Calu3 (cell line): Measurements from ENCODE around the gene SYNE1. TPM values are rescaled to one million over a fixed set of nuclear protein-coding genes. Genes with fewer than 3 reads are reported as not detected.

Experiments
- BruUV-seq: library from RNA; stranded (reverse); fragments of 400-500 nt; replicated peaks from 2 replicates; lab custom pipeline; 2021; lab: Mats Ljungman, UMichigan
- CTCF ChIA-PET: fragments of 300-600 bp; sonication (Branson Sonifier 250); formaldehyde crosslinking; loops from one replicate; lab custom pipeline; 2022; ENCODE audit warnings: antibody characterized with exemption; lab: Charles Lee
- DNase-seq: peaks from one replicate; pipeline ENCODE4 v3.0.0; 2022
- H3K27ac Mint-ChIP-seq: one replicate; pipeline ENCODE4 v1.8.0; 2022; ENCODE audit warnings: mixed read lengths; ENCODE audit not compliant: unreplicated experiment
- H3K27me3 Mint-ChIP-seq: one replicate; pipeline ENCODE4 v1.8.0; 2022; ENCODE audit warnings: mixed read lengths; ENCODE audit not compliant: unreplicated experiment
- H3K36me3 Mint-ChIP-seq: one replicate; pipeline ENCODE4 v1.8.0; 2022; ENCODE audit warnings: mild to moderate bottlenecking, moderate library complexity, mixed read lengths; ENCODE audit not compliant: insufficient read depth, unreplicated experiment
- H3K4me1 Mint-ChIP-seq: one replicate; pipeline ENCODE4 v1.8.0; 2022; ENCODE audit warnings: mild to moderate bottlenecking, low read depth, mixed read lengths; ENCODE audit not compliant: unreplicated experiment
- H3K4me3 Mint-ChIP-seq: one replicate; pipeline ENCODE4 v1.8.0; 2022; ENCODE audit warnings: mild to moderate bottlenecking, low read depth, moderate library complexity, mixed read lengths; ENCODE audit not compliant: unreplicated experiment
- H3K9me3 Mint-ChIP-seq: one replicate; pipeline ENCODE4 v1.8.0; 2022; ENCODE audit warnings: low read depth, mixed read lengths; ENCODE audit not compliant: unreplicated experiment
- intact Hi-C: fragments of 100-400 bp; cut with micrococcal nuclease; formaldehyde crosslinking; loops from one replicate; pipeline ENCODE4 v1.10.0; 2022; ENCODE audit not compliant: unreplicated experiment
- total RNA-seq: library from RNA; stranded (reverse); gene quantifications from 2 replicates; pipeline ENCODE4 v1.2.3, GENCODE V29; 2022
- TF ChIP-seq, protein P1 (sequence below): fragments of 200-600 bp; IDR thresholded peaks from one replicate; pipeline ENCODE4 v1.8.0; 2022; ENCODE audit warnings: antibody characterized with exemption; ENCODE audit not compliant: unreplicated experiment

The SYNE1 gene
- total RNA-seq, 1 experiment from 2014 or later = 28.1 TPM

DNA sequence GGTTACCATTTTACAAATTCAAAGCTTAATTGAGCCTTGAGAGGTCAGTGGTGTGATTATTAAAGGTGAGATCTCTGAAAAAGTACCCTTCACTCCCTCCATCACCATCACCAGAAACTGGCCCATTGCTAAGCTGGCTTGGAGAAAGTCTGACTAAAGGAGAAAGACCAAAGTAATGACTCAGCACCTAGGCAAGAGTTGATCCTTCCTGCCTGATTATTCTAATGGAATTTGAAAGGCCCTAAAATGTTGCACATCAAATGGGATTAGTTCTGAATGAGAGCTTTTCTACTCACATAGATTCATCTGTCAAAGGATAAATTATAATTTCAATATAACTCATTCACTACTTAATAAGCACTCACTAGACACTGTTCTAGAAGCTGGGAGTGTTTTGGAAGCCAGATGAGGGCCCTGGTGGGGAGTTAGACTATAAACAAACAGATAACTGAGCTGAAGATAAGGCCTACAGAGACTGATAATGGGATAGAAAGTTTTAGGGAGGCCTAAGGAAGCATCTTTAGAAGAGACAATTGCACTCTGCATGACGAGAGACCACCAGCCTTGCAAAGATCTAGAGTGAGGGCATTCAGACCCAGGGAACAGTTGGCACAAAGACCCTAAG lies 366.7 kb downstream of the SYNE1 start:
- no peak overlapping the region for H3K27ac Mint-ChIP-seq
- CTCF ChIA-PET = no interaction called here
- no peak for DNase-seq
- no peaks in the 10 kb centered on the region for H3K9me3 Mint-ChIP-seq
- H3K4me1 Mint-ChIP-seq = peaks cover 9% of the 10 kb centered on the region
- no peaks in the 10 kb centered on the region for H3K27me3 Mint-ChIP-seq
- H3K36me3 Mint-ChIP-seq = no peaks in the 10 kb centered on the region
- no TSS peak for BruUV-seq
- no peak overlapping the region for H3K4me3 Mint-ChIP-seq
- intact Hi-C loops = no loop called here
- TF ChIP-seq, protein P1, sequence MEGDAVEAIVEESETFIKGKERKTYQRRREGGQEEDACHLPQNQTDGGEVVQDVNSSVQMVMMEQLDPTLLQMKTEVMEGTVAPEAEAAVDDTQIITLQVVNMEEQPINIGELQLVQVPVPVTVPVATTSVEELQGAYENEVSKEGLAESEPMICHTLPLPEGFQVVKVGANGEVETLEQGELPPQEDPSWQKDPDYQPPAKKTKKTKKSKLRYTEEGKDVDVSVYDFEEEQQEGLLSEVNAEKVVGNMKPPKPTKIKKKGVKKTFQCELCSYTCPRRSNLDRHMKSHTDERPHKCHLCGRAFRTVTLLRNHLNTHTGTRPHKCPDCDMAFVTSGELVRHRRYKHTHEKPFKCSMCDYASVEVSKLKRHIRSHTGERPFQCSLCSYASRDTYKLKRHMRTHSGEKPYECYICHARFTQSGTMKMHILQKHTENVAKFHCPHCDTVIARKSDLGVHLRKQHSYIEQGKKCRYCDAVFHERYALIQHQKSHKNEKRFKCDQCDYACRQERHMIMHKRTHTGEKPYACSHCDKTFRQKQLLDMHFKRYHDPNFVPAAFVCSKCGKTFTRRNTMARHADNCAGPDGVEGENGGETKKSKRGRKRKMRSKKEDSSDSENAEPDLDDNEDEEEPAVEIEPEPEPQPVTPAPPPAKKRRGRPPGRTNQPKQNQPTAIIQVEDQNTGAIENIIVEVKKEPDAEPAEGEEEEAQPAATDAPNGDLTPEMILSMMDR = no peak

DNA sequence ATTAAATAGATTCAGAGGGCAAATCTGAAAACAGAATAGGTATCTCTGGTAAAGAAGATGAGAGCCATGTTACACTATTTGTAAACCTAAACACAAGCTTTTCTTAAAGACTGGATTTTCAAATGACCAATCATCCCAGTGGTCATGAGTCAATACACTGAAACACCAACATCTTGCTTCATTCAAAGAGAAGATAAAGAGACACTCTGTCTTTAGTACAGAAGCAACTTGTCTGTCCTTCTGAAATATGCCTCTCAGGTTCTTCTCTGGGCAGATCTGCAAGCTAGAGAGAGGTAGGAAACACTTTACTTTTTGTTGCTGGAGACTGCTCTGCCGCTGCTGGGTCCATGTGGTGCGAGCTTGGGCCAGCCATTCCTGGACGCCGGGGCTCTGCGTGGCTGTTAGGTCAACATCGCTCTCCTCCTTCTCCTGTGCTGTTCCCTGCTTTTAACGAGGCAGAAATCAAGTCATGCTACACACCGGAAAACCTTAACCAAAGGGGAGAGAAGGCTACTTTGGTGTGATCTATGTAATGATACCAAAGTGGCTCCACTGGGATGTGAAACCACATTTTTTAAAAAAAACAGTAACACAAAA lies 368.2 kb downstream of the SYNE1 start:
- TF ChIP-seq, protein P1 = no peak
- Mint-ChIP-seq H3K9me3 (no peaks in the 10 kb centered on the region), H3K27ac (no peak overlapping the region), H3K4me3 (no peak overlapping the region), H3K36me3 (no peaks in the 10 kb centered on the region), H3K27me3 (no peaks in the 10 kb centered on the region), H3K4me1 (peaks cover 2% of the 10 kb centered on the region)
- intact Hi-C loops = loop anchor here (2.0 kb wide), 1 partner anchor 504 kb away; no protein-coding TSS in a partner anchor
- DNase-seq = no peak
- BruUV-seq = no TSS peak
- CTCF ChIA-PET = no interaction called here

DNA sequence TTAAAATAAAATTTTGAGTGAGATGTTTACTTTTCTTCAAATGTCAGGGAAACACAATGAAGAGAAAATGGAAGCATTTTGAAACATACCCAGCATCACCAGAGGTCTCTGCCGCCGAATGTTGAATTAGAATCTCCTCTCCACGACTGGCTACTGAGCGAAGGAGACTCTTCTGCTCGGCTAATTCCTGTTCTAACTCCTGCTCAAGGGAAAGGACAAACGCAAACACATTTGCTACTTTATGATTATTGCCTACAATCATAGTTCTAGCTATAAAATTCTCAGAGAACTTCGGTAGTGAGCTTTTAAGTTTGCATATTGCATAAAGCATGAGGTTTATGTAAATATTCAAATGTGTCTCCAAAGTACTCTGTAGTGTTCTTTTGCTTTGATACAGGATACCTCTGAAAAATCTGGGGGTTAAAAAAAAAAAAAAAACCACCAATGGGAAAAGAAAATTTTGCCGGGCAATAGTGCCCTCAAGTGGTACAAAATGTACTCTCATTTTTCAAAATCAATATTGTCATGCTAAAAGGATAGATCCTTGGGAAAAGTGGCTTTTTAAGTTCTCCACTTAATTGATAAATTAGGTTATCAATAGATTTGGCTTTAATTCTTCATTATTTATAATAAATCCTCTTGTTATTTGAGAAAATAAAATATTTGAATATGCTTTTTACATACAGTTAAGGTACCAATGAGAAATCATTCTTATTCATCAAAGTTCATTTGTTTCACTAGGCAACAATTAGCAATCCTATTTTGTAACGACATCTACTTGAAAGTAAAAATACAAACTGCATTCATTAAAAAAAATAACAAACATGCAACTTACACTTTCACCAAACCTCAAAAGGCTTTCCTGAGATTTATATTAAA lies 369.0 kb downstream of the SYNE1 start:
- no TSS peak for BruUV-seq
- H3K27me3 Mint-ChIP-seq = no peaks in the 10 kb centered on the region
- H3K36me3 Mint-ChIP-seq = no peaks in the 10 kb centered on the region
- H3K4me3 Mint-ChIP-seq = no peak overlapping the region
- H3K9me3 Mint-ChIP-seq = no peaks in the 10 kb centered on the region
- CTCF ChIA-PET = interaction anchor here (0.5 to 1.0 kb wide), 4 partner anchors 144 to 1373 kb away, joined by 3 to 6 read pairs (median 4); a partner anchor contains a TSS
- H3K4me1 Mint-ChIP-seq = no peaks in the 10 kb centered on the region
- peak; percentile 6 for DNase-seq
- intact Hi-C loops = loop anchor here (2.0 kb wide), 1 partner anchor 503 kb away; no protein-coding TSS in a partner anchor
- H3K27ac Mint-ChIP-seq = no peak overlapping the region
- TF ChIP-seq, protein P1 = peak; percentile 42

DNA sequence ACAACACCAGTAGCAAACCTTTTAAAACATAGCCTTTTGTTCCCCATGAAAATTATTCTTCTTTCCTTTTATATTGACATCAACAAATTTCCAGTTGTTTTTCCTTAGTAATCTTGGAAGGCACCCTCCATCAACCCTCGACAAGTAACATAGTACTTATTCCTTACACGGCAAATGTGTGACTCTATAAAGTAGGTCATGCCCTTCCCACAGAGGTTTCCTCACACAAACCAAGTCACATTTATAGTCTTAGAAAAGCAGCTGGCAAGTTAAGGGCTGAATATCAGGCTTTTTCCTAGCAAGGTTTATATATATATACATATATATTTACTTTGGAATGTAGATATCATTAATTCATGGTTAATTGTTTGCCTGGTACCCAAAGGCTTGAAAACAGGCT lies 371.5 kb downstream of the SYNE1 start:
- Mint-ChIP-seq H3K4me3 (no peak overlapping the region), H3K27ac (no peak overlapping the region), H3K27me3 (no peaks in the 10 kb centered on the region), H3K9me3 (peaks cover 8% of the 10 kb centered on the region), H3K4me1 (no peaks in the 10 kb centered on the region), H3K36me3 (no peaks in the 10 kb centered on the region)
- BruUV-seq = no TSS peak
- TF ChIP-seq, protein P1 = no peak
- CTCF ChIA-PET = no interaction called here
- intact Hi-C loops = no loop called here
- DNase-seq = no peak
